ENCODE data around the gene ITGA11.

DNA sequence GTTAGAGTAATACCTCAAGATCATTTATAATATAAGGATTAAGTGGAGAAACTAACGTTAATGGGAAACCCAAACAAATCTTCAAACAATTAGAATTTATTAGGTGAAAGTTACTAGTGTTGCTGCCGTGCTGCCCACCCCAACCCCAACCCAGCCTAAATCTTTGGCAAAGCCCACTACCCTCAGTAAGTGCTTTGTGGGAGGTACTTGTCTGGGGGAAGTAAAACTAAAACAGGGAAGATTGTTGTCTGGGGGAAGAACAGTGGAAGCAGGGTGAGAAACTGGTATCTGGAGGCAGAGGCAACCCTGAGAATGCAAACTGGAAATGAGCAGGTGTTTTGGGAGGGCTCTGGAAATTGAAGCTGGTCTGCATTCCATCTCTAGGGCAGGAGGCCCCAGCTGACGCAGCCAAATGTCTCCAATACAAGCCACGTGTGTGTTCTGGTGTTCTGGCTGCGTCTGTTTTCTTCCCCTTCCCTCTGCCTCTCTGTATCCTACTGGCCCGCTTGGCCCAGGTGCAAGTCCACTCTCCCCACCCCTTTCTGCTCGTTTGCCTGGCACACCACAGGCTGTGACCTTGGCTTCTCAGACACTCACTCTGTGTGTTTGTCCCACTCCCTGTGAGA lies 121.7 kb downstream of the ITGA11 start:
- no peak for TF ChIP-seq CTCF (conservative IDR thresholded peaks at IDR 0.05; ENCODE audit: low read length)
- TF ChIP-seq EZH2phosphoT487 (IDR thresholded peaks at IDR 0.05; ENCODE audit: borderline replicate concordance, low read depth, low read length) = no peak
